ENCODE results near the gene RABGAP1L.
"Not testable (repeated sequence)": the region's sequence is repeated elsewhere in the genome, so short reads cannot be mapped to it uniquely, and the experiment has no call there.

The RABGAP1L gene

DNA sequence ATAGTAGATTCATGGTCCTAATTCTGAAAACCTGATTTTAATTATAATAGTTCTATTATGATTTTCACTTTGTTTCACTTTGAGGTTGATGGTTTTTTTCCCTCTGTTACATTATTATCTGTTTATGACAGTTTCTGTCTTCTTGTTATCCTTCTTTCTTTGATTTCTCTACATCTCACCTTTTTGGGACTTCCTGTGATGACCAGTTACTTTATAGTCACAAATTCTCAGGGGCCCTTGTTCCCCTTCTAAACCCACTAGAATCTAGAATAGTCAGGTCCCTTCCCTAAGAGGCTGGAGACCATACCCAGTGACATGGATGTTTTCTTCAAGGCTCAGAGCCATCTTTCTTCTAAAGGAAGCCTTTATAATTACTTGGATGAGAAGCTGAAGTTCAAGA lies 526.9 kb downstream of the RABGAP1L start:
- no peak for DNase-seq

DNA sequence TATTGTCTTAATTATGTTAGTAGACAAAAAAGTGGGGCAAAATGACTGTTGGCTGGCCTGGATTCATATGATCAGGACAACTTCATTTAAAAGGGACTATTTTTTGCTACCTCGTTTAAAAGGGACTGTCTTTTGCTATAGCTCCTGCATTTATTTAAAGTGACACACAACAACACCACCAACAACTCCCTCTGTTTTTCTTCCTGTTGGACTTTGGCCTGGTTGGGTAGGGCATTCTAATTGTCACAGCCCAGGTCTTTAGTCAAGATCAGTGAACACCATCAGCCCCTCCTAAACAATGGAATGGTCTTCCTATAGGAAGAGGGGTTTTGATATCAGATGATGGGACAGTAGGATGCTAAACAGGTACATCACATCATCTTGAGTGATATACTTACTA lies 530.2 kb downstream of the RABGAP1L start:
- no peak for DNase-seq

DNA sequence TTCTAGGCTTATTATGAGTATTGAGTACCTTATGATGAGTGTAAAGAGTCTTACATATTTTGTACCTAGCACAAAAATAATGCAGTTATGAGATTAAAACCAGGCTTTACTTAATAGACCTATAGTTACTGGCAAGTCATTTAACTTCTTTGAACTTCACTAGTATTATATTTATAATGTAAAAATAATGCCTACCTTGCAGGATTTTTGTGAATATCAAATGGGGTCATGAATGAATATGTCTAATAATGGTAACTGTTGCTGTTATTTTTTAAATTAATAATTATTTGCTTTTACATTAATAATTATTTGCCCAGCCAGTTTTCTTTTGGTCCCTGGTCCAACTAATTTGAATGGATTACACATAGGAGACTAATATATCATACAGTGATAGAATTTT lies 530.9 kb downstream of the RABGAP1L start:
- DNase-seq, result no peak

DNA sequence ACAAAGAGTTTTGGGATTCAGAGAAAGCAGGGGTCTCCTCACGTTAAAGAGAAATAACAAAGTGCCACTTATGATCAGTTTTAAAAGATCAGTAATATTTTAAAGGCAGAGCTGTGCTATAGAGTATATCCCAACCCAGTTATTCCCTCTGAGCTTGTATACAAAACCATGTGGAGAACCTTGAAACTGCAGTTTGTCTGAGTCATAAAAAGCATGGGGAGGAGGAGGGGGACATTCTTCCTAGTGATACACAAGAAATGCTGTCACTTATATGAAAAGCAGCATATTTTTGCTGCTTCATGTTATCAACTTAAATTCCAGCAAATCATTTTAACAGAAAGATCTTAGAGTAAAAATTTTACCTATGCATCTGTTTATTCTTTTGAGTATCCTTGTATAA lies 533.0 kb downstream of the RABGAP1L start:
- no peak for DNase-seq

DNA sequence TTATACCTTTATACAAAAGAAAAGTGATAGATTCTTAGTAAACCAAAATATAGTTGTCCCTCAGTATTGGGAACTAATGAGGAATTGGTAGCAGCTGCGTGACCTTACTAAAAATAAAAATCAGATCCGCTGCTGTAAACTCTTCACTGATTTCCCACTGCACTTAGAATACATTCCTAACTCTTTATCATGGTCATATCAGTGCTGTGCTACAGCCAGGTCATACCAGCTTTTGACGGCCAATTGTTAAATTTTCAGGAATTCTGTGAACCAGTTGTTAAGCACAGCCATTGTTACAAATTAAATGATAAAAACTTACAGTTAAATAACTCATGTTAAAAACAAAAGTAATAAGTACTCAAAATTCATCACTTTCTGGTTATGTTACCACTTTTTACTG lies 533.8 kb downstream of the RABGAP1L start:
- DNase-seq, result no peak

DNA sequence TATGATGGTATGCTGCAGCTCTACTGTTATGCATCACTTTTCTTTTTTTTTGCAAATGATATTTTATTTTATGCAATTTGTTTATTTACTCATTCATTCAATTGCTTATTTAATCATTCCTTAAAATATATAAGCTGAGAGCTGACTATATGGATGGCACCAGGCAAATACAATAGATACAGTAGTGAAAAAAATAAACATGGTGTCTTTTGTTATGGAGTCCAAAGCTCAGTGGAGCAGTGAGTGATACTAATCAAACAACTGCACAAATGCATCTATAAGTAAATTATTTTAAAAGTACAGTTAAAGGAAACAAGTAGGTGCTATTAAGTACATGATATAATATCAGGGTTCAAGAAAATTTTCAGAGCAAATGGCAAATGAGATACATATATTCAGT lies 534.2 kb downstream of the RABGAP1L start:
- DNase-seq, result not testable (repeated sequence)

DNA sequence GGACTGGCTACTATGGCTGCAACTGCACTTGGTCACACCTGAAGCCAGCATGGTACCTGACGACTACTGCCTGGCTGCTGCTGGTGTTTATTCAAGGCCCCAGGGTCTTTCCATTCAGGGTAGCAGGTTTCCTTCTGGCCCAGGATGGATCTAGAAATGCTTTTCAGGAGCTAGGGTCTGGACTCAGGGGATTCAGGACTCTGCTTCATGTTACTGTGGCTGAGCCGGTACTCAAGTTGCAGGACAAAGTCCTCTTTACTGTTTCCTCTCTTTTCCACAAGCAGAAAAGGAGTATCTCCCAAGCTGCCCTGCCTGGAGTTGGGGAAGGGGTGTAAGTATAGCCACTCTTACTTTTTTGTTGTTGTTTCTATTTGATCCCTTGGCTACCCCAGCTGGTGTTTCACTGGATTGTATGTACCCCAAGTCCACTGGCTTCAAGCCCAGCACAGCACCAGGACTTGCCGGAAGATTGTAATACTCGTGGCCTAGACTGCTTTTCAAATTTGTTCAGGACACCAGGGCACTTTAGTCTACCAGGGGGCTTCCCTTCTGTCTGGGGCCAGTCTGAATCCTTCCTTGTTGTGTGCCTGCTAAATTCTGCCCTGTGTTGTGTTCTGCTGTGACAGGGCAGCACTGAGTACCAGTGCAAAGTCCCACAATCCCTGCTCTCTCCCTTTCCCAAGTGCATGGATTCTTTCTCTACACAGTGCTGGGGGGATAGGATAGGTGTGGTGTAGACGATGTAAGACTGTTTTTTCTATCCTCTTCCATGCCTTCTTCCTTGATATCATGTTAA lies 536.9 kb downstream of the RABGAP1L start:
- DNase-seq, result no peak

DNA sequence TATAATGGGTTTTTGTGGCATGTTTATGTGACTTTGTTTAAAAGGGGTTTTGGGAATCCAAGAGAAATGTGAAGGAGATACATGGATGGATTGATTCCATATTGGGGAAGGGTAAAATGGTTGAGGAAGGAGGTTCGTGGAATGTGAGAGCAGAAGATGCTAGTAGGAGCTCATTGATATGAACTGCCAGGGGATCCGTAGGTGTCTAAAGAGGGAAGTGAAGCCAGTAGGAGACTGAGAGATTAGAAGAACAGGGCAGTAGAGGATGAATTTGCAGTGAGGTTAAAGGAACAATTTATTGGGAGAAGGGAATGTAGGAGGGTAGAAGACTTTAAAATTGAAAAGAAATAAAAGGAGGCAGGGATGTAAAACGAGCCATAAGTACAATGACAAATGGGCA lies 541.0 kb downstream of the RABGAP1L start:
- DNase-seq, result no peak

DNA sequence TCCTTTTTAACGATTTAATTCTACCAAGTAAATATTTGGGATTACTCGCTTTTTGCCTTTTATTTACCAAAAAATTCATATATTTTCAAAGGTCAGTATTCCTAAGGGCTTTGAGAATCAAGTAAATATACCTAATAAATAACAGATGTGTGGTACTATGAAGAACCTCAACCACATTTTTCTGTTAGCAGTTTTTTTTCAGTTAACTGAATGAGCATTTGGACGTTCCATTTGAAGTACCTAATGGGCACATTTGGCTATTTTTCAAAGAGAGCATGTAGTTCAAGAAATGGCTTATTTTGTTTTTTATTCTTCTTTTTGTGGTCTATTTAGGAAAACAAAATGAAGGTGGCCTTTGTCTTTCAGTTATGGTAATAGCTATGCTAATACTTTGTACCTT lies 541.5 kb downstream of the RABGAP1L start:
- DNase-seq, result no peak

DNA sequence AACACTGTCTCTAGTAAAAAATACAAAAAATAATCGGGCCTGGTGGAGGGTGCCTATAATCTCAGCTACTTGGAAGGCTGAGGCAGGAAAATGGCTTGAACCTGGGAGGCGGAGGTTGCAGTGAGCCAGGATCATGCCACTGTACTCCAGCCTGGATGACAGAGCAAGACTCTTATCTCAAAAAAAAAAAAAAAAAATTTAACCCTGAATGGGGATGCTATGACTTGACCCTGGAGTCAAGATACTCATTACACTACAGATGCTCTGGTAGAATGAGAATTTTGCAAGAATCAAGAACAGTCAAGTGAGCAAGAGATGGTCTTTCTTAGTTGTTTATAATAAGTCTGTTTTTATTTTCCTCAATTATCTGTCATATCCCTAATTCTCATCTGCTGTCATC lies 542.2 kb downstream of the RABGAP1L start:
- no peak for DNase-seq

DNA sequence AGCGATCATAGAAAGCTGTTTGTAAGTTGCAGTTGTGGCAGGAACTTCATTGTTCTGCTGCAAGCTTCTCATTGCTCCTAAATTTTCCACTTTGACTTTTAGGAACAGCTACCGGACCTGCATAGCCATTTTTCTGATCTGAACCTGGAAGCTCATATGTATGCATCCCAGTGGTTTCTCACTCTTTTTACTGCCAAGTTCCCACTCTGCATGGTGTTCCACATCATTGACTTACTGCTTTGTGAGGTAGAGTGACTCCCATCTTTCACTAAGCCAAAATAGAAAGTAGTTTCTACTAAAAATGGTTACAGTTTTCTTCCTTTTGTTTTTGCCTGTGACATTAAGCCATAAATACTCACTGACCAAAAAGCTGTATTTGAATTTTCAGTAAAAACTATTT lies 542.7 kb downstream of the RABGAP1L start:
- no peak for DNase-seq

DNA sequence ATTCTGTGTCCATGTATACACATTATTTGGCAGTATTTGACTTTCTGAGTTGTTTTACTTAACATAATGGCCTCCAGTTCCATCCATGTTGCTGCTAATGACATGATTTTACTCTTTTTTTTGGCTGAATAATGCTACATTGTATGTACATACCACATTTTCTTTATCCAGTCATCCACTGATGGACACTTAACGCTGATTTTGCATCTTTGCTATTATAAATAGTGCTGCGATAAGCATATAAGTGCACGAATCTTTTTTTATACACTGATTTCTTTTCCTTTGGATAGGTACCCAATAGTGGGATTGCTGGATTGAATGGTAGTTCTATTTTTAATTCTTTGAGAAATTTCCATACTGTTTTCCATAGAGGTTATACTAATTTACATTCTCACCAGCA lies 544.0 kb downstream of the RABGAP1L start:
- DNase-seq, result no peak

DNA sequence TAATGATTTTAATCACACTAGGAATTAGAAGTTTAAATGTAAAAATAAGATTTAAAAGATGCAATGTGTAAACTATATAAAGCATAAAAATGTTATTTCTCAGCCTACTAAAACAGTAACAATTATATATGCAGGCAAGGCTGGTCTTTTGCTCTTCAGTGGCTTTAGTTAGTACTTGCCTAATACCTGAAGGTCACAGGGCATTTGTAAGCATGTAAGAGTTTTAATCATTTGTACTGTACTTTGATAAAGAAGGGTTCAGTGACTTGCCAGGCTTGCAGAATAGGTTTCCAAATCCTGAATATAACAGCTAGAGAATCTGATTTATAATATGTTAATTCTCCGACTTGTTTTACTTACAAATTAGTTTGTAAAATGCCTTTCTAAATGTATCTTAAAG lies 545.0 kb downstream of the RABGAP1L start:
- DNase-seq, result no peak

DNA sequence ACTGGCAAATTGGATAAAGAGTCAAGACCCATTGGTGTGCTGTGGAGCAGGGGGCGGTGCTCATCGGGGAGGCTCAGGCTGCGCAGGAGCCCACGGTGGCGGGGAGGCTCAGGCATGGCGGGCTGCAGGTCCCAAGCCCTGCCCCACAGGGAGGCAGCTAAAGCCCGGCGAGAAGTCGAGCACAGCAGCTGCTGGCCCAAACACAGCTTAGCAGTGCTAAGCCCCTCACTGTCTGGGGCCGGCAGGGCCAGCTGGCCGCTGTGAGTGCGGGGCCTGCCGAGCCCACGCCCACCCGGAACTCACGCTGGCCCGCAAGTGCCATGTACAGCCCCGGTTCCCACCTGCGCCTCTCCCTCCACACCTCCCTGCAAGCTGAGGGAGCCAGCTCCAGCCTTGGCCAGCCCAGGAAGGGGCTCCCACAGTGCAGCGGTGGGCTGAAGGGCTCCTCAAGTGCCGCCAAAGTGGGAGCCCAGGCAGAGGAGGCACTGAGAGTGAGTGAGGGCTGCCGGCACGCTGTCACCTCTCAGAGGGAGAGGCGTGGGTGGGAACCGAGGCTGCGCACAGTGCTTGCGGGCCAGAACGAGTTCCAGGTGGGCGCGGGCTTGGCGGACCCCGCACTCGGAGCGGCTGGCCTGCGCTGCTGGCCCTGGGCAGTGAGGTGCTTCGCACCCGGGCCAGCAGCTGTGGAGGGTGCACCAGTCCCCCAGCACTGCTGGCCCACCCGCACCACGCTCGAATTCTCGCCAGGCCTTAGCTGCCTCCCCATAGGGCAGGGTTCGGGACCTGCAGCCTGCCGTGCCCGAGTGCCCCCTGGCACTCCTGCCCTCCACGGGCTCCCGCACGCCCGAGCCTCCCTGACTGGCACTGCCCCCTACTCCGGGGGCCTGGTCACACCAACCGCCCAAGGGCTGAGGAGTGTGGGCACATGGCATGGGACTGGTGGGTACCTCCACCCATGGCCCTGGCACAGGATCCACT lies 551.8 kb downstream of the RABGAP1L start:
- no peak for DNase-seq

DNA sequence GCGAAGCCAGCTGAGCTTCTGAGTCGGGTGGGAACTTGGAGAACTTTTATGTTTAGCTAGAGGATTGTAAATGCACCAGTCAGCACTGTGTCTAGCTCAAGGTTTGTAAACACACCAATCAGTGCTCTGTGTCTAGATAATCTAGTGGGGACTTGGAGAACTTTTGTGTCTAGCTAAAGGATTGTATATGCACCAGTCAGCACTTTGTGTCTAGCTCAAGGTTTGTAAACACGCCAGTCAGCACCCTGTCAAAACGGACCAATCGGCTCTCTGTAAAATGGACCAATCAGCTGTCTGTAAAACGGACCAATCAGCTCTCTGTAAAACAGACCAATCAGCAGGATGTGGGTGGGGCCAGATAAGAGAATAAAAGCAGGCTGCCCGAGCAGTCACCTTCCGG lies 552.5 kb downstream of the RABGAP1L start:
- DNase-seq, result not testable (repeated sequence)

DNA sequence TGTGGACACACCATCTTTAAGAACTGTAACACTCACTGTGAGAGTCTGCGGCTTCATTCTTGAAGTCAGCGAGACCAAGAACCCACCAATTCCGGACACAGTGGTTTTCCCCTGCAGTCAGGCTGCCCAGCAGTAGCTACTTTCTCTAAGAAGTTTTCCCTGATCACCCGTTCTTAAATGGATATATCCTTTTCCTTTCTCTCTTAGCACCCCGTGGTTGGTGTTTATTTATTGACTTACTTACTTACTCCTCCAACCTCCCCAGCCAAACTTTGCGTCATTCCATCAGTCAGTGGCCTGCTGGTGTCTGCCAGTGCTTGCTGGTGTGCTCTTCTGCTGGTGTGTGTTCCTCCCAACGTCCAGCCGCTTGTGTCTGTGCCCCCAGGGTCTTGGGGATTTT lies 553.2 kb downstream of the RABGAP1L start:
- DNase-seq, result no peak

DNA sequence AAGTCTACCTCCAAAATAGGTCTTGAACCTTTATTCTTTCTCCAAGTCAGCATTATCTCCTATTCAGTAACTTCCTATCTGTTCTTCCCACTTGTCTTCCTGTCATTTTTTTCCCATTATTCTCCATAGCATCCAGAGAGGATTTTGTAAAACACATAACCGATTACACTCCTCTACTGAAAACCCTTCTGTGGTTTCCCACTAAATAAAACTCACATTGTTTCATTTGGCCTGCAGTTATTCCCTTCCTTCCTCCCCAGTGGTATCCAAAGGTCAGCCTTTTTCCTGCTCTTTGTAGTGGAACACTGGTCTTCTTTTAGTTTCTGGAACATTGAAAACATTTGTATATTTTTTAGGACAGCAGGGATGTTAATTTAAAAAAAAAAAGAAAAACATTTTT lies 554.5 kb downstream of the RABGAP1L start:
- no peak for DNase-seq

DNA sequence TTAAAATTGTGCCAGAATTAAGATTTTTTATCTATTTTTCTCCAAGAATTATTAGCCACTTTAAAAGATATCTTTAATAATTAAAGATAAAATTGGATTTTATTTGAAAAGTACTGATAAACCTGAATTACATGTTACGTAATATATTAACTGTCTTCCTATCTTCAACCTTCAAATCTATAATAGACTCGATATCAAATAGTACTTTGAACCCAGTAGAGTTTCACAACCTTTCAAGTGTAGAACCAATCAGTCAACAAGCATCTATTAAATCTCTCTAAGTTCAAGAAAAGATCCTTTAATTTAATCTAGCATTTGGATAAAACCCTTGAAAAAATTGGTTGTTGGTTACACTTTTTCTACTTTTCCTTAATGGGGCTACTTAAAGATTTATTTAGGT lies 559.9 kb downstream of the RABGAP1L start:
- no peak for DNase-seq

DNA sequence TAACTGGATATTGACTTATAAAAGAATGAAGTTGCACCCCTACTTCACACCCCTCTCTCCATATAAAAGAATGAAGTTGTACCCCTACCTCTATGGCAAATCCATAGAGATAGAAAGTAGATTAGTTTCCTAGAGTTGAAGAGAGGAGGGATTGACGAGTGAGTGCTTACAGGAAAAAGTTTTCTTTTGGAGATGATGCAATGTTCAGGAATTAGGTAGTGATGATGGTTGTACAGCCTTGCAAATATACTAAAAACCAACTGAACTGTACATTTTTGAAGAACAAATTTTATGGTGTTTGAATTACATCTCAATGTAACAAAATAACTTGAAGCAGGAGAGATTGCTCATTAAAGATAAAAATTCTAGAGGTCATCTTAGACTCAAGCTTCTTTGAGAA lies 561.3 kb downstream of the RABGAP1L start:
- no peak for DNase-seq

DNA sequence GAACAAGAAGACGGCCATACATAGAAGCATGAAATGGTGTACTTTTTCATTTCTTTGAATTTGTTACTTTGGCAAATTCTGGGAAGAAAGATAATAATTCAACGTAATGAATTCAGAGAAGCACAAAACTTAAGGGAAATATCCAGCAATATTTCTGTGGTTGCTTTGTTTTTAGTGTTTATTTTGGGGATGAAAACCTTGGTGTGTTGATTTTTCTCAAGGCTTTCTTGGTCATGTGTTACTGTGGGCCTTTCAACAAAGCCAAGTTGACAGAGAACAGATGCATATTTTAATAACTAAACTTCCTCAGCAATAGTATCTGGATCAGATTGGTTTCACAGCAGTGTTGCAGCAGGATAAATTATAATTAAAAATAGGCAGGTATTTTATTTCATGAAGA lies 561.9 kb downstream of the RABGAP1L start:
- DNase-seq, result no peak

DNA sequence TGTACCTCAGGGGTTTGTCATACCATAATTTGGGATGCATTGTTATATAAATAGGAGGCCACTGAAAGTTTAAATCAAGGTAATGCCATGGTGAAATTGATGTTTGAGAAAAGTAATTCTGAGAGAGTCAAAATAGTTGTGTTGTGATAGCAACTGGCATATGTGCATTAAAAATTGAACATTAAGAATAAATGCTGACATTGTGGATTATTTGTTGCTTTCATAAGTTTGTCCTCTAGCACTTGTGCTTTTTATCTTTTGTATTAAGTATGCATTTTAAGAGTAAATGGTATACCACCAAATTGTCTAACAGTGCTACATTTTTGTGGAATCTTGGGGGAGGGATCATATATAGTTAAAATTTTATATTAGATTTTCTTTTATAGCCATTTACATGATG lies 564.5 kb downstream of the RABGAP1L start:
- DNase-seq, result no peak

DNA sequence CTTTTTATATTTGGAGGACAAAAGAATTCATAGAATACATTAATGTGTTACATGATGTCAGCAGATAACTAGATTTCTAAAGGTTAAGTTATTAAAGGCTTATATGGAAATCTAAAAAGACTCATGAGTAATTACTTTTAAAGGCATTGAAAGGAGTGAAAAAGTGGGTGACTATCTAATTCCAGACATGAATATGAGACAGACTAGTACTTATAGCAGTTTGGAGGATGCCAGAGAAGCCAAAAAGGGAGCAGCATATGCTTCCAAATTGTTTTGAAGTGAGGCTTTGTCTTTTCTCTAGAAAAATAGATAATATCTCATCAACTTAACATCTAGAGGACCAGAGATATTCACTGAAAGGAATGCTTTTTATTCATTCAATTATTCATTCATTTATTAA lies 564.9 kb downstream of the RABGAP1L start:
- no peak for DNase-seq

DNA sequence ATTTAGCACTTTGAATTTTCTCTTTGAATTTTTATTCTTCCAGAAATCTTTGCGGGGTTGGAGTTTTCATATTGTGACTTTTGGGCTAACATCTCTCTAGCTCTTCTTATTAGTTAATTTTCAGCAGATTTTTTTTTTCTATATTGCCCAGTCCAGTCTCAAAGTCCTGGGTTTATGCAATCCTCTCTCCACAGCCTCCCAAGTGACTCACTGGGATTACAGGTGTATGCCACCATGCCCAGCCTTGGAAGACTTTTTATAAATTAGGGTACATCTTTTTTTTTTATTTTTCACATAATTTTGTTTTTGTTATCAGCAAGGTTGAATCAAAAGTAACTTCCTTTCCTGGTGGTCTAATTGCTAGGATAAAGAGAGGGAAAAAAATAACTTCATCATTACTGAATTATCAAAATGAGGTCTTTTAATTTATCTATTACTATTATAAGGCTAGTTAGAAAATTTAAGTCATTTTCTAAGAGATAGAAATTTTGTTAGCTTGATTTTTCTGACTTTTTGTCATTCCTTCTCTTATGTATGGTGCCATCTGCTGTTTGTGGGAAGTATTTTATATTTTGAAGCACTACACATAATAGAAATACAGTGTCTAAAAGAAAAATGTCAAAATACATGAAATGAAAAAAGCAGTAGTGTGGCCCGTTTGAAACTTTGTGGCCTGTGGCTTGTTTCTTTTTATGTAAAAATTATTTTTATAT lies 567.0 kb downstream of the RABGAP1L start:
- DNase-seq, result peak; percentile 33

All from hematopoietic multipotent progenitor cell treated with erythropoietin and hydrocortisone succinate and interleukin-3 and kit ligand, for 8 days (in vitro differentiated cells).